Measurements from ENCODE around the gene NSL1. TPM values are rescaled to one million over a fixed set of nuclear protein-coding genes. Genes with fewer than 3 reads are reported as not detected.

Gene NSL1
- total and polyA plus RNA-seq, 2 donors (not counting 1 experiment from before 2014, with no cell fraction given), result 21.4 to 24.4 TPM

GRCh38 chr1:212722270-212722957 lies 69.2 kb downstream of the NSL1 start:
- Histone ChIP-seq H3K27ac (ENCODE audit: insufficient read depth, low read length) (no peak overlapping the region), H3K4me2 (ENCODE audit: extremely low read depth, insufficient read depth, low read length) (no peak overlapping the region), H3K27me3 (ENCODE audit: control insufficient read depth, insufficient read depth, low read length) (no peaks in the 10 kb centered on the region), H3K36me3 (ENCODE audit: control insufficient read depth, insufficient read depth, low read length) (peaks cover 2% of the 10 kb centered on the region), H3K9ac (ENCODE audit: insufficient read depth, low read length) (no peak overlapping the region), H3K4me3 (replicated peaks in 1 of 4; ENCODE audit: control extremely low read depth in 1 of 4, insufficient read depth in 1 of 4, low read depth in 3 of 4, low read length in 4 of 4) (no peak overlapping the region), H3K9me3 (ENCODE audit: control insufficient read depth, insufficient read depth, low read depth, low read length) (no peaks in the 10 kb centered on the region), H2AFZ (ENCODE audit: low read length) (no peak overlapping the region), H3K79me2 (ENCODE audit: control insufficient read depth, insufficient read depth, low read length) (no peaks in the 10 kb centered on the region), H4K20me1 (ENCODE audit: control insufficient read depth, extremely low read depth, insufficient read depth, low read length) (no peaks in the 10 kb centered on the region), H3K4me1 (ENCODE audit: control insufficient read depth, extremely low read depth, insufficient read depth, low read length) (no peaks in the 10 kb centered on the region)
- DNase-seq (ENCODE audit: low read depth in 2 of 2), result no peak
- TF ChIP-seq EZH2 (IDR thresholded peaks at IDR 0.05; ENCODE audit: low read length, missing control alignments) (no peak), CTCF (conservative IDR thresholded peaks at IDR 0.05 in 1 of 2, IDR thresholded peaks at IDR 0.05 in 1 of 2; ENCODE audit: low read depth in 1 of 2, low read length in 2 of 2) (no peak)

GRCh38 chr1:212721388-212722247 lies 70.0 kb downstream of the NSL1 start:
- no peak for TF ChIP-seq EZH2 (IDR thresholded peaks at IDR 0.05; ENCODE audit: low read length, missing control alignments)
- DNase-seq (ENCODE audit: low read depth in 2 of 2), result peak; percentile 67 to 89

GRCh38 chr1:212719633-212720032 lies 71.9 kb downstream of the NSL1 start:
- Histone ChIP-seq H4K20me1 (ENCODE audit: control insufficient read depth, extremely low read depth, insufficient read depth, low read length) (no peaks in the 10 kb centered on the region), H3K36me3 (ENCODE audit: control insufficient read depth, insufficient read depth, low read length) (no peaks in the 10 kb centered on the region), H2AFZ (ENCODE audit: low read length) (no peak overlapping the region), H3K4me2 (ENCODE audit: extremely low read depth, insufficient read depth, low read length) (no peak overlapping the region), H3K27me3 (ENCODE audit: control insufficient read depth, insufficient read depth, low read length) (no peaks in the 10 kb centered on the region), H3K9me3 (ENCODE audit: control insufficient read depth, insufficient read depth, low read depth, low read length) (no peaks in the 10 kb centered on the region), H3K9ac (ENCODE audit: insufficient read depth, low read length) (no peak overlapping the region), H3K27ac (ENCODE audit: insufficient read depth, low read length) (no peak overlapping the region), H3K4me1 (ENCODE audit: control insufficient read depth, extremely low read depth, insufficient read depth, low read length) (no peaks in the 10 kb centered on the region), H3K79me2 (ENCODE audit: control insufficient read depth, insufficient read depth, low read length) (no peaks in the 10 kb centered on the region), H3K4me3 (replicated peaks in 1 of 4; ENCODE audit: control extremely low read depth in 1 of 4, insufficient read depth in 1 of 4, low read depth in 3 of 4, low read length in 4 of 4) (no peak overlapping the region)
- DNase-seq (ENCODE audit: low read depth in 2 of 2), result no peak
- TF ChIP-seq EZH2 (IDR thresholded peaks at IDR 0.05; ENCODE audit: low read length, missing control alignments), result no peak

More at GRCh38 chr1:212721388-212722247, 70.0 kb downstream of the NSL1 start:
- peak overlapping the region; percentile 15 for H3K27ac ChIP-seq (ENCODE audit: insufficient read depth, low read length)
- H3K79me2 ChIP-seq (ENCODE audit: control insufficient read depth, insufficient read depth, low read length), result no peaks in the 10 kb centered on the region
- H3K4me3 ChIP-seq (replicated peaks in 1 of 4; ENCODE audit: control extremely low read depth in 1 of 4, insufficient read depth in 1 of 4, low read depth in 3 of 4, low read length in 4 of 4), result no peak overlapping the region
- no peak overlapping the region for H3K9ac ChIP-seq (ENCODE audit: insufficient read depth, low read length)
- no peaks in the 10 kb centered on the region for H4K20me1 ChIP-seq (ENCODE audit: control insufficient read depth, extremely low read depth, insufficient read depth, low read length)
- H3K4me2 ChIP-seq (ENCODE audit: extremely low read depth, insufficient read depth, low read length), result peak overlapping the region; percentile 30
- no peaks in the 10 kb centered on the region for H3K27me3 ChIP-seq (ENCODE audit: control insufficient read depth, insufficient read depth, low read length)
- H3K9me3 ChIP-seq (ENCODE audit: control insufficient read depth, insufficient read depth, low read depth, low read length), result no peaks in the 10 kb centered on the region
- H3K4me1 ChIP-seq (ENCODE audit: control insufficient read depth, extremely low read depth, insufficient read depth, low read length), result no peaks in the 10 kb centered on the region
- no peak overlapping the region for H2AFZ ChIP-seq (ENCODE audit: low read length)
- peaks cover 2% of the 10 kb centered on the region for H3K36me3 ChIP-seq (ENCODE audit: control insufficient read depth, insufficient read depth, low read length)

All from fibroblast of lung (primary cell).